SK-N-SH (cell line): ENCODE results near the gene NPAT. TPM values are rescaled to one million over a fixed set of nuclear protein-coding genes. Genes with fewer than 3 reads are reported as not detected.

ENCODE experiments used
- CTCF ChIA-PET: fragments of 300-600, 350-600 bp; formaldehyde crosslinking; extraction: SDS; loops from one replicate; lab custom pipeline; 2021; lab: Yijun Ruan, JAX
- POLR2A ChIA-PET: fragments of 350-600 bp; sonication (Branson Sonifier 250); formaldehyde crosslinking; extraction: SDS; loops from one replicate; lab custom pipeline; 2020; ENCODE audit warnings: antibody characterized with exemption, inconsistent platforms; lab: Yijun Ruan, JAX
- DNase-seq: peaks from one replicate; pipeline ENCODE4 v3.0.0; 2012
- H2AFZ ChIP-seq: fragments of 200-600 bp; sonication (generic); 2 replicates; pipeline ENCODE4 v1.8.1; 2016; ENCODE audit warnings: antibody characterized with exemption, mild to moderate bottlenecking, low read depth
- H3F3A ChIP-seq: fragments of 200-600 bp; sonication (generic); replicated peaks from 2 replicates; pipeline ENCODE3; 2016; ENCODE audit warnings: antibody characterized with exemption, mild to moderate bottlenecking; ENCODE audit not compliant: insufficient read depth
- H3K27ac ChIP-seq, 2 experiments: fragments of 200-500 bp in 1 of 2; fragments of 200-600 bp in 1 of 2; sonication (Bioruptor generic) in 1 of 2; sonication (generic), shearing (Covaris generic) in 1 of 2; 2 replicates each; pipeline versions ENCODE4 v1.5.1 to v1.6.1; 2014 to 2016; ENCODE audit warnings: low read depth in 2 of 2, inconsistent platforms in 1 of 2, low read length in 1 of 2, mild to moderate bottlenecking in 1 of 2, mixed read lengths in 1 of 2
- H3K27me3 ChIP-seq: fragments of 200-600 bp; sonication (generic), shearing (Covaris generic); 2 replicates; pipeline ENCODE4 v1.6.1; 2016; ENCODE audit warnings: mixed run types; ENCODE audit not compliant: insufficient read depth
- H3K36me3 ChIP-seq, 2 experiments: fragments of 200-500 bp in 1 of 2; fragments of 200-600 bp in 1 of 2; sonication (Bioruptor generic) in 1 of 2; sonication (generic) in 1 of 2; replicated peaks in 1 of 2; 2 replicates each; pipeline versions ENCODE3 to v1.5.1; 2014 to 2016; ENCODE audit warnings: low read length in 1 of 2, mild to moderate bottlenecking in 1 of 2; ENCODE audit not compliant: insufficient read depth in 2 of 2, control insufficient read depth in 1 of 2
- H3K4me1 ChIP-seq, 2 experiments: fragments of 200-500 bp in 1 of 2; fragments of 200-600 bp in 1 of 2; sonication (Bioruptor generic) in 1 of 2; sonication (generic), shearing (Covaris generic) in 1 of 2; 2 replicates each; pipeline versions ENCODE4 v1.5.1 to v1.6.1; 2014 to 2016; ENCODE audit warnings: low read depth in 1 of 2, low read length in 1 of 2, mixed run types in 1 of 2; ENCODE audit not compliant: insufficient read depth in 2 of 2, control insufficient read depth in 1 of 2
- H3K4me2 ChIP-seq: fragments of 200-600 bp; sonication (generic), shearing (Covaris generic); 2 replicates; pipeline ENCODE4 v1.6.1; 2017; ENCODE audit warnings: mixed run types
- H3K4me3 ChIP-seq, 2 experiments: fragments of 200-500 bp in 1 of 2; fragments of 200-600 bp in 1 of 2; sonication (Bioruptor generic) in 1 of 2; sonication (generic), shearing (Covaris generic) in 1 of 2; 2 replicates each; pipeline versions ENCODE4 v1.5.1 to v1.8.1; 2014 to 2016; ENCODE audit warnings: low read depth in 2 of 2, inconsistent platforms in 1 of 2, low read length in 1 of 2, mild to moderate bottlenecking in 1 of 2, mixed read lengths in 1 of 2, moderate library complexity in 1 of 2
- H3K79me2 ChIP-seq: fragments of 200-600 bp; sonication (generic); 2 replicates; pipeline ENCODE4 v1.8.1; 2017; ENCODE audit warnings: mild to moderate bottlenecking; ENCODE audit not compliant: insufficient read depth
- H3K9ac ChIP-seq: fragments of 200-600 bp; sonication (generic); 2 replicates; pipeline ENCODE4 v1.6.1; 2017; ENCODE audit warnings: mixed run types
- H3K9me2 ChIP-seq: fragments of 200-600 bp; sonication (generic); 2 replicates; pipeline ENCODE4 v1.6.1; 2017; ENCODE audit warnings: mixed run types
- H3K9me3 ChIP-seq: fragments of 200-600 bp; sonication (generic); 2 replicates; pipeline ENCODE4 v1.6.1; 2017; ENCODE audit warnings: mixed run types, mild to moderate bottlenecking, moderate library complexity
- H4K20me1 ChIP-seq: fragments of 200-600 bp; sonication (generic); 2 replicates; pipeline ENCODE4 v1.6.1; 2017; ENCODE audit warnings: mild to moderate bottlenecking, mixed run types; ENCODE audit not compliant: insufficient read depth
- CHD2 ChIP-seq: fragments of 150-350 bp; IDR thresholded peaks from 2 replicates; pipeline ENCODE4 v1.6.1; 2018; ENCODE audit warnings: low read length; ENCODE audit not compliant: partially characterized antibody
- FOXM1 ChIP-seq: IDR thresholded peaks from 2 replicates; pipeline ENCODE4 v1.4.0; 2012; ENCODE audit warnings: low read depth, mild to moderate bottlenecking
- GATA2 ChIP-seq: sonication (generic); formaldehyde crosslinking; IDR thresholded peaks from 2 replicates; pipeline ENCODE4 v1.5.0; 2020; ENCODE audit warnings: mild to moderate bottlenecking, missing genetic modification reagents
- MXI1 ChIP-seq: IDR thresholded peaks from 2 replicates; pipeline ENCODE4 v1.6.1; 2012; ENCODE audit warnings: mild to moderate bottlenecking, low read depth, low read length, improper control_type of control experiment
- NRF1 ChIP-seq: IDR thresholded peaks from 2 replicates; pipeline ENCODE4 v1.6.1; 2012; ENCODE audit warnings: low read depth, mild to moderate bottlenecking, low read length
- REST ChIP-seq: IDR thresholded peaks from 2 replicates; pipeline ENCODE4 v1.6.1; 2012; ENCODE audit warnings: mild to moderate bottlenecking, low read depth, low read length, moderate library complexity
- RFX5 ChIP-seq: IDR thresholded peaks from 2 replicates; pipeline ENCODE4 v1.6.1; 2012; ENCODE audit warnings: mild to moderate bottlenecking, improper control_type of control experiment, low read length
- SIN3A ChIP-seq: IDR thresholded peaks from 2 replicates; pipeline ENCODE4 v1.6.1; 2012; ENCODE audit warnings: low read depth, mild to moderate bottlenecking, low read length, moderate library complexity, borderline replicate concordance
- SMC3 ChIP-seq: IDR thresholded peaks from 2 replicates; pipeline ENCODE4 v1.6.1; 2012; ENCODE audit warnings: low read depth, low read length, improper control_type of control experiment
- TAF1 ChIP-seq: IDR thresholded peaks from 2 replicates; pipeline ENCODE4 v1.6.1; 2012; ENCODE audit warnings: low read depth, mild to moderate bottlenecking, low read length, moderate library complexity, borderline replicate concordance
- USF1 ChIP-seq: IDR thresholded peaks from 2 replicates; pipeline ENCODE4 v1.4.0; 2012; ENCODE audit warnings: low read depth, borderline replicate concordance
- USF2 ChIP-seq: fragments of 150-350 bp; IDR thresholded peaks from 2 replicates; pipeline ENCODE4 v1.6.1; 2017; ENCODE audit warnings: antibody characterized with exemption, low read length, low read depth, borderline replicate concordance
- YY1 ChIP-seq: IDR thresholded peaks from 2 replicates; pipeline ENCODE4 v1.4.0; 2012; ENCODE audit warnings: low read depth, mild to moderate bottlenecking
- ZBTB33 ChIP-seq: IDR thresholded peaks from 2 replicates; pipeline ENCODE4 v1.4.0; 2012; ENCODE audit warnings: low read depth, borderline replicate concordance
- WGBS: methylation state at CpG from one replicate; pipeline ENCODE4 v1.1.6; 2017; ENCODE audit warnings: low lambda C conversion rate; 5-methylcytosine and 5-hydroxymethylcytosine counted together
- polyA plus RNA-seq, 3 experiments: library from polyadenylated mRNA; depleted of rRNA; stranded (reverse); fragments of >200 nt; gene quantifications; 2 replicates each; pipeline ENCODE4 v1.2.3, GENCODE V29; 2012

Gene NPAT
- polyA plus RNA-seq, 1 of the 3 experiments (the other 2 are of a cell fraction): 2.1 TPM

GRCh38 chr11:108213784-108214183 is 8.7 kb downstream of the NPAT start:
- H3K9ac ChIP-seq: no peak overlapping the region
- TF ChIP-seq YY1 (no peak), ZBTB33 (no peak), RFX5 (no peak), NRF1 (no peak), SIN3A (no peak), SMC3 (no peak), USF1 (no peak), REST (no peak), GATA2 (CRISPR knock-in tag) (no peak), USF2 (no peak), TAF1 (no peak), MXI1 (no peak), FOXM1 (no peak), CHD2 (no peak)
- TF ChIP-seq, all 33 proteins: peak for 0
- no peak overlapping the region for H3K4me3 ChIP-seq
- H3K9me2 ChIP-seq: no peaks in the 10 kb centered on the region
- 82% methylated on average over 2 of the region's 2 CpGs for WGBS
- H3K27ac ChIP-seq: no peak overlapping the region
- POLR2A ChIA-PET: no interaction called here
- no peaks in the 10 kb centered on the region for H3F3A ChIP-seq
- no peaks in the 10 kb centered on the region for H3K27me3 ChIP-seq
- CTCF ChIA-PET: no interaction called here
- no peaks in the 10 kb centered on the region; a peak in 1 of 4 replicates for H3K4me1 ChIP-seq
- peaks cover 18 to 34% of the 10 kb centered on the region in 2 experiments for H3K36me3 ChIP-seq
- H4K20me1 ChIP-seq: no peaks in the 10 kb centered on the region
- H3K9me3 ChIP-seq: no peaks in the 10 kb centered on the region
- no peak overlapping the region for H3K4me2 ChIP-seq
- peaks cover 94% of the 10 kb centered on the region for H3K79me2 ChIP-seq
- no peak overlapping the region for H2AFZ ChIP-seq
- no peak for DNase-seq
